Smooth muscle cell of trachea (primary cell): ENCODE results near the gene GASK1B. TPM values are rescaled to one million over a fixed set of nuclear protein-coding genes. Genes with fewer than 3 reads are reported as not detected.

Source experiments
- total RNA-seq: library from RNA; depleted of rRNA; stranded (reverse); fragments of >200 nt; gene quantifications from 2 replicates; pipeline ENCODE4 v1.2.1, GENCODE V29; 2014

The GASK1B gene
- total RNA-seq = 77.5 and 110 TPM in 2 replicates

GRCh38 chr4:158172261-158173258 lies at the start of gene GASK1B:
Gene GASK1B, minus strand, starts transcription at chr4:158173025. Its CDS starts 1,650 bp downstream, at chr4:158171375.

GRCh38 chr4:158209825-158210807 lies 37.3 kb upstream of the GASK1B start, which contains the start of gene TMEM144:
Gene TMEM144, plus strand, starts transcription at chr4:158210486. Its CDS starts 2,182 bp downstream, at chr4:158212668.

Other genes starting within 250 kb of the GASK1B start
- gene TMEM144, start 37.5 kb upstream of the GASK1B start, total RNA-seq = 6.8 and 12.9 TPM in 2 replicates